Activated naive CD8-positive, alpha-beta T cell treated with anti-CD3 and anti-CD28 coated beads, Interleukin-2, amount 50 U/mL, for 24 hours (primary cell): ENCODE measurements around the gene CHL1.

Experiments
- ATAC-seq: fragments of 150-1000 bp; cut with Tn5 transposase; one replicate; pipeline ENCODE4 v1.10.0; 2021
- DNase-seq: peaks from one replicate; pipeline ENCODE4 v3.0.0; 2021
- H3K27ac Mint-ChIP-seq: one replicate; pipeline ENCODE4 v1.8.0; 2021; ENCODE audit warnings: mild to moderate bottlenecking, mixed read lengths
- H3K27me3 Mint-ChIP-seq: one replicate; pipeline ENCODE4 v1.8.0; 2021; ENCODE audit warnings: mixed read lengths
- H3K36me3 Mint-ChIP-seq: one replicate; pipeline ENCODE4 v1.8.0; 2021; ENCODE audit warnings: low read depth, mixed read lengths
- H3K4me1 Mint-ChIP-seq: one replicate; pipeline ENCODE4 v1.8.0; 2021; ENCODE audit warnings: mixed read lengths
- H3K4me3 Mint-ChIP-seq: one replicate; pipeline ENCODE4 v1.8.0; 2021; ENCODE audit warnings: mild to moderate bottlenecking, moderate library complexity, mixed read lengths
- H3K9me3 Mint-ChIP-seq: one replicate; pipeline ENCODE4 v1.8.0; 2021; ENCODE audit warnings: mixed read lengths

The CHL1 gene

DNA sequence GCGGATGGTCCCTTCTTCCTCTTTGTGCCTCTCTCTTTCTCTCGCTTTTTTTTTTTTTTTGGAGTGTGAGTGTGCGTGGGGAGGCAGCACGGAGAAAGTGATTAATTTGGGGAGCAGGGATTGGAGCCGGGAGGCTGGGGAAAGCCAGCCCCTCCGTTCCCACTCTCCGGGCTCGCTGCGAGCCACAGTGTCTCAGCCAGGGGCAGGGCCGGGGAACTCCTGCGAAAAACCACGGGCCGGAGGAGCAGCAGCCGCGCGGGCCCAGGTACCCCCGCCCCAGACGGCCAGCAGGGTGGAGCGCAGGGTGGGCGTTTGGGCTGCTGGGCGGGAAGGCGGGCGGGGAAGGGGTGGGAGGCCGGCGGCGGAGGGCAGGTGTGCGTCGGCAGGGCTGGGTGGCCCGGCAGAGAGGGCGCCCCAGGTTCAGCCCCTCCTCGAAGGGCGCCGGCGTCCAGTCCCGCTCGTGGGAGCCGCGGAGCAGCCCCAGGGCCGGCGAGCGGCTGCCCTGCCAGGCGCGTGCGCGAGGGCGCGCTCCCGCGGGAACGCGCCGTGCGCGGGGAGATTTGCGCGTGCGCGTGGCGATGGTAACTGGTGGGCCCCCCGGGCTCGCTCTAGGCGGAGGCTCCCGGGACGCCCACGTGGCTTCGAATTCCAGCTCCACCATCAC is 1.4 kb downstream of the CHL1 start:
- no peak for ATAC-seq
- H3K9me3 Mint-ChIP-seq: peaks cover 3% of the 10 kb centered on the region
- H3K36me3 Mint-ChIP-seq: peaks cover 3% of the 10 kb centered on the region
- H3K4me3 Mint-ChIP-seq: no peak overlapping the region
- no peak for DNase-seq
- no peak overlapping the region for H3K27ac Mint-ChIP-seq
- H3K4me1 Mint-ChIP-seq: peaks cover 3% of the 10 kb centered on the region
- peaks cover 36% of the 10 kb centered on the region for H3K27me3 Mint-ChIP-seq

DNA sequence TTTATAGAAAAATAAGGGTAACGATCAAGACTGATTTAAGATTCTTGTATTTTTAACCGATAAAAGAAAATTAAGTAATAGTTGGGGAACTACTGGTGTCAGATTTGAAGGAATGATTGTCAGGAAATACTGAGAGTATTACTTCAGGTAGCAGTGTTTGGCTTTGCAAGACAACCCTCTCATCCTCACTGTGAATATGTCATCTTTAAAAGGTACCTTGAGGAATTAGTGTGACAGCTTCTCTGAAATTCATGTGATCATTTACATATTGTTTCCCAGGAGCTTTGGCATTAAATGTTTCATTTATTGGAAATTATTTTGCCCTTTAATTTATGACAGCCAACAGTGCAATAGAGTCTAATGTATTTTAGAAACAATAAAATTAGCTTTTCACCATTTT is 3.3 kb downstream of the CHL1 start:
- peaks cover 32% of the 10 kb centered on the region for H3K27me3 Mint-ChIP-seq
- H3K9me3 Mint-ChIP-seq: peaks cover 3% of the 10 kb centered on the region
- peaks cover 3% of the 10 kb centered on the region for H3K4me1 Mint-ChIP-seq
- no peak overlapping the region for H3K4me3 Mint-ChIP-seq
- no peak for DNase-seq
- H3K27ac Mint-ChIP-seq: no peak overlapping the region
- peaks cover 3% of the 10 kb centered on the region for H3K36me3 Mint-ChIP-seq
- ATAC-seq: no peak

DNA sequence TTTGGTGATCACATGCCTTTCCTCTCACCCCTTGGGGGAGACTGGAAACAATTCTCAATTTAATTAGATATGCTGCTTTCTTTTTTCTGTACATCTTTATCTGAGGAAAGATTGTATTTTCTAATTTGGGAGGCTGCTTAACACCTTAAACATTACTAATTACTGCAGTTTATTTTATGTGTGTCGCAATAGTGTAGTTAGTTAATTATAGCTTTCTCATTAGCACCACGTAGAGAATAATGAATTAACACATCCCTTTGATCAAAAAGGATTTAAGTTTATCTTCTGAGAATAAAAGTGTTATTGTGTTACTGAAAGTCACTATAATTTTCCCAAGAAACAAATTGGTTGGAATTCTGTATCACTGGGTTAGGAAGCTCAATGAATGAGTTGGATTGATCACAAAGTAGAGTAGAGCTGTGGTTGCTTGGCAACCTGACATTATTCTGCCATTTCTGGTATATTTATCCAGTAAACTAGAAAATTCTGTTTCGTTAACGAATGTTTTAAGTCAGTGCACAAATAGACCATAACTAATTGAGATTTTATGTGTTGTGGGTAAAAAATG is 4.3 kb downstream of the CHL1 start:
- peaks cover 3% of the 10 kb centered on the region for H3K4me1 Mint-ChIP-seq
- peaks cover 25% of the 10 kb centered on the region for H3K27me3 Mint-ChIP-seq
- H3K27ac Mint-ChIP-seq: no peak overlapping the region
- no peak overlapping the region for H3K4me3 Mint-ChIP-seq
- DNase-seq (no peak), ATAC-seq (no peak)
- H3K9me3 Mint-ChIP-seq: peaks cover 3% of the 10 kb centered on the region
- H3K36me3 Mint-ChIP-seq: peaks cover 3% of the 10 kb centered on the region

DNA sequence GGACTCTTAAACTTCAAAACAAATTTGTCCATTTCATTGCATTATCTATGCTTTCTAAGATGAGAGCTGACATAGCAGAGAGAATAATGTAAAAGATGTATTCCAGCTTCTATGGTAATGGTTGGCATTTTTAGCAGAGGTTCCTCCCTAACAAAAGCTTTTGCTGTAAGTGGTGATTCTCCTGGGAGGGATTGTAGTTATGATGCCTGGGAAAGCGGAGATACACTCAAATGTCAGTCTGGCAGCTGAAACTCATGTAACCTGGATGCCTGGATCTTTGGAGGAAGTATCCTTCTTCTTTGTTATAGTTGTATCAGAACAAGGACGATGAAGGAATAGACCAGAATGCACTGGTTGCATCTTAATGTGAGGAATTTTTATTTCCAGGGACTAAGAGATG is 7.5 kb downstream of the CHL1 start:
- no peak for ATAC-seq
- H3K4me3 Mint-ChIP-seq: no peak overlapping the region
- H3K36me3 Mint-ChIP-seq: no peaks in the 10 kb centered on the region
- H3K27me3 Mint-ChIP-seq: peaks cover 12% of the 10 kb centered on the region
- H3K4me1 Mint-ChIP-seq: no peaks in the 10 kb centered on the region
- no peak for DNase-seq
- H3K9me3 Mint-ChIP-seq: no peaks in the 10 kb centered on the region
- H3K27ac Mint-ChIP-seq: no peak overlapping the region

DNA sequence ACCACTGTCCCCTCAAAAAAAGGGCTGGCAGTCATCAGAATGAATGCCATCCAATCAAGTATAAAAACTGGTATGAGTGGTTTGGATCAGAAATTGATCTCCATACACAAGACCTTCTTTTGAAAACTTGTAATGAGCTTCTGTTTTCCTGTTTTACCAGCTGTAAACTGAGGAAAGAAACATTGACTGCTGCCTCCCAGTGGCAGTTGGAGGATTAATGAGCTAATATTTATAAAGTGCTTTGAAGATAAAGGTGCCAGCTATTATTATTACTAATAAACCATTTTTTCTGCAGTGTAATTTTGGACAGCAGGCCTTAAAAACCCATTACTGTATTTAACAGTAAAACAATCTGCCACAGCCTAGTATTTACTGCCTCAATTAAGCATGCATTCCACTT is 11.4 kb downstream of the CHL1 start:
- Mint-ChIP-seq H3K9me3 (no peaks in the 10 kb centered on the region), H3K4me3 (no peak overlapping the region), H3K36me3 (no peaks in the 10 kb centered on the region), H3K27ac (no peak overlapping the region), H3K27me3 (no peaks in the 10 kb centered on the region), H3K4me1 (peaks cover 5% of the 10 kb centered on the region)
- ATAC-seq (no peak), DNase-seq (no peak)

GRCh38 chr3:210669-211068 is 14.1 kb downstream of the CHL1 start:
- no peaks in the 10 kb centered on the region for H3K27me3 Mint-ChIP-seq
- H3K27ac Mint-ChIP-seq: no peak overlapping the region
- DNase-seq (no peak), ATAC-seq (no peak)
- no peak overlapping the region for H3K4me3 Mint-ChIP-seq
- peaks cover 5% of the 10 kb centered on the region for H3K4me1 Mint-ChIP-seq
- no peaks in the 10 kb centered on the region for H3K36me3 Mint-ChIP-seq
- no peaks in the 10 kb centered on the region for H3K9me3 Mint-ChIP-seq

GRCh38 chr3:212432-212831 is 15.9 kb downstream of the CHL1 start:
- H3K27me3 Mint-ChIP-seq: no peaks in the 10 kb centered on the region
- peaks cover 5% of the 10 kb centered on the region for H3K4me1 Mint-ChIP-seq
- no peaks in the 10 kb centered on the region for H3K36me3 Mint-ChIP-seq
- DNase-seq (no peak), ATAC-seq (no peak)
- no peak overlapping the region for H3K4me3 Mint-ChIP-seq
- no peak overlapping the region for H3K27ac Mint-ChIP-seq
- no peaks in the 10 kb centered on the region for H3K9me3 Mint-ChIP-seq

DNA sequence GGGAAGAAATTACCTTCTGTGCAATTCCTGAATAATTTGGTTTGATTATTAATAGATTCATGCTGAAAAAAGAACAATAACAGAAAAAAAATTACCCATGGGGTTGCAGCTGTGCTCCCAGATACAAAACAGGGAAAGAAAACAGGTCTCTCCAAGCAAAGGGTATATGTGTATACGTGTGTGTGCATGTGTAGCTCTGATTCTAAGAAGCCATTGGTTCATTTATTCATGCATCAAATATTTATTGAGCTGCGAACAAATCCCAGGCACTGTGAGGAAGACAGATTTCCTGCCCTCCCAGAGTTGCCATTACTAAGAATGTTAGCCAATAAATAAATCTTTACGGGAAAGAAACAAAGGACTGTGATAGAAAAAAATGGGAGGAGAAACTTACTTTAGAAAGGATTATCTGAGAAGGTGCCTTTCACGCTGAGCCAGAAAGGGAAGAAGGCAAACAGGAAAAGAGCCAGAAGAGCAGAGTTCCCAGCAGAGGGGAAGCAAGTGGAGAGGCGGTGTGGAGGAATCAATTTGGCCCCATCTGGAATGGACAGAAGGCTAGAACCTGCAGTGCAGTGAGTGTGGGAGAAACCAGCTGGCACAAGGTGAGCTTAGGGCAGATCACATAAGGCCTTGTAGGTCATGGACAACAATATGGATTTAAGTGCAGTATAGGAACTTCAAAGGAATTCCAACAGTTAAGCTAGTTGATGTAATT is 20.7 kb downstream of the CHL1 start:
- Mint-ChIP-seq H3K4me3 (no peak overlapping the region), H3K27me3 (no peaks in the 10 kb centered on the region), H3K36me3 (no peaks in the 10 kb centered on the region), H3K4me1 (peaks cover 4% of the 10 kb centered on the region), H3K27ac (no peak overlapping the region), H3K9me3 (peaks cover 6% of the 10 kb centered on the region)
- DNase-seq: no peak
- ATAC-seq: no peak

- no peak overlapping the region for H3K27ac Mint-ChIP-seq
- DNase-seq: no peak
Observed at GRCh38 chr3:217948-218347, 21.4 kb downstream of the CHL1 start.

DNA sequence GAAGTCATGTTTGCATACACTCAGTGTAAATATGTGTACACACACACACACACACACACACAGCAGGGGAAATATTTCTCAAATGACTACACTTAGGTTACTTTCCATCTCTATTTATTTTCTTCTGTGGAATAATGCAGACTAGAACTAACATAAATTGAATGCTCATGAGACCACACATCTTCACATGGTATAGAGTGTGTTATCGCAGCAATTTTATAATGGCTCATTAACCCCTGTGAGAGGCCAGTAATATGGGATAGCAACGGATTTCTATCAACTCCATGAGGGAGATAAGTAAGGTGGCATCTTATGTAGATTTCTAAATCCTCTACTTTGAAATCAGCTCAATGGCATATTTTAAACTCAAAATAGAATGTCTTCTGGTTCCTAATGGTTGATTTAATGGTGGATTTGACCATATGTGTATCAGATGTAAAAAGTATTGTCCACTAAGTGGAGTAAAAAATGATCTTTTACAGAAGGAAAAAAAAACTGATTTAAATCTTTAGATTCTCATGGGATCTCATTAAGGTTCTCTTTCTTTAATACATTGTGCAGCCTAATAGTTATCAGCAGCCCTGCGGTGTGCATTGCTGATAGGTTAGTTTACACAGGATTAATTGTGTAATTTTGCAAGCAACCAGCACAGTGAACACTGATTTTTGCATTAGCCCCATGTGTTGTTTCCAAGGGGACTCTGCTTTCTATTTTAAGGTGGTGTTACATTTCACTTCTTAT is 32.0 kb downstream of the CHL1 start:
- Mint-ChIP-seq H3K4me3 (no peak overlapping the region), H3K4me1 (no peaks in the 10 kb centered on the region), H3K27ac (no peak overlapping the region), H3K27me3 (peaks cover 1% of the 10 kb centered on the region), H3K36me3 (no peaks in the 10 kb centered on the region), H3K9me3 (peaks cover 9% of the 10 kb centered on the region)
- no peak for DNase-seq
- ATAC-seq: no peak

More at GRCh38 chr3:217948-218347, 21.4 kb downstream of the CHL1 start:
- Mint-ChIP-seq H3K4me3 (no peak overlapping the region), H3K4me1 (no peaks in the 10 kb centered on the region), H3K27me3 (no peaks in the 10 kb centered on the region), H3K36me3 (no peaks in the 10 kb centered on the region), H3K9me3 (peaks cover 13% of the 10 kb centered on the region)
- ATAC-seq: no peak

DNA sequence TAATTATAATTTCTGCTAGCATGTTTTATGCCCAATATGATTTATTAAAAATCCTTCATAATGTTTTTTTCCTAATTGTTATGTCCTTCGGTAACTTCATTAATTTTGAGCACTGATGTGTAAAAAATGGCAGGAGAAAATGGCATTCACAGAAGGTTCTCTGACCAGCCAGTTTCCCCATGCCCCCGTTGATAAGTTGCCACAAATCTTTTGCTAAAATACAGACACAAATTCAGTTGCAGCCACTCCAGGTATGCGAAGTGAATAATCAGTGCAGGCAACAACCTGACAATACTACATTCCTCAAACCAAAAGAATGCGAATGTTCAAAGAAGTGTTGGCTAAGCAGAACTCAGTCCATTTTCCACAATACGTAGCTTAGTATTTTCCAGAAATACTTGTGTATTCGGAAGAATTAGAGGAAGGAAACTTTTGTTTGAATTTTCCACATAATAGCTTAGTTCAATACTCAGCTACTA is 32.7 kb downstream of the CHL1 start:
- Mint-ChIP-seq H3K4me3 (no peak overlapping the region), H3K36me3 (no peaks in the 10 kb centered on the region), H3K27me3 (peaks cover 1% of the 10 kb centered on the region), H3K27ac (no peak overlapping the region), H3K9me3 (peaks cover 9% of the 10 kb centered on the region), H3K4me1 (no peaks in the 10 kb centered on the region)
- DNase-seq (no peak), ATAC-seq (no peak)

- Mint-ChIP-seq H3K27ac (no peak overlapping the region), H3K4me1 (no peaks in the 10 kb centered on the region), H3K27me3 (no peaks in the 10 kb centered on the region), H3K9me3 (peaks cover 5% of the 10 kb centered on the region), H3K4me3 (no peak overlapping the region), H3K36me3 (no peaks in the 10 kb centered on the region)
- ATAC-seq (no peak), DNase-seq (no peak)
Observed at GRCh38 chr3:236881-237280, 40.3 kb downstream of the CHL1 start.

DNA sequence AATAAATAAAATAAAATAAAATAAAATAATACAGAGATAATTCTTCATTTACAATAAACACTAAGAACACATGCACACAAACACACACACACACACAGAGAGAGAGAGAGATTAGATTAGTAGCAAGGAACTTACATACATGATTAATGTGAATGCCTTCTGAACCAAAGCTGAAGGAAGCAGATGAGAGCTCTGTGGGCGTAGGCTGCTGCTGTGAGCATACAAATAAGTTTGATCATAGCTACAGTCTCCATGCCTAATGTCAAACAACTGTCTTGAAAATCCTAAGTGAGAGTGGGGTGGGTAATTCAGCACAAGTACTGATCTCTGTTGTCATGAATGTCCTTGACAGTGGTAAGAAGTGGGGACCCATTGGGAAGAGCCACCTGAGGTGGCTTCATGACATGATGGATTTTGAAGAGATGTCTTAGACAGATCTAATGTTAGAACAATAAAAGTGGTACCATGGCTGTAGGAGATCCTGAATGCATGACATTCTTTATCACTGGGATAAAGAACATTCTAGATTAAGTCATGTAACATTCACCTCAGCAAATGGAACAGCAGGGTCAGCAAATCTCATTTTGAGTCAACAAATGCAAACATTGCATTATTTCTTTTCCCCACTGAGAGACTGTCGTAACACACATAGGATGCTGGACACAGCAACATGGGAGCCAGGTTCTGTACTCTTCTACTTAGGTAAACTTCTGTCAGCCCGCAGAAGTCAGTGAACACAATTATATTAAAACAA is 46.2 kb downstream of the CHL1 start:
- H3K4me3 Mint-ChIP-seq: no peak overlapping the region
- H3K36me3 Mint-ChIP-seq: no peaks in the 10 kb centered on the region
- DNase-seq (no peak), ATAC-seq (no peak)
- H3K9me3 Mint-ChIP-seq: no peaks in the 10 kb centered on the region
- H3K27me3 Mint-ChIP-seq: no peaks in the 10 kb centered on the region
- no peaks in the 10 kb centered on the region for H3K4me1 Mint-ChIP-seq
- no peak overlapping the region for H3K27ac Mint-ChIP-seq

GRCh38 chr3:243356-243725 is 46.8 kb downstream of the CHL1 start:
- H3K4me1 Mint-ChIP-seq: no peaks in the 10 kb centered on the region
- no peaks in the 10 kb centered on the region for H3K36me3 Mint-ChIP-seq
- H3K9me3 Mint-ChIP-seq: no peaks in the 10 kb centered on the region
- no peaks in the 10 kb centered on the region for H3K27me3 Mint-ChIP-seq
- no peak overlapping the region for H3K27ac Mint-ChIP-seq
- no peak overlapping the region for H3K4me3 Mint-ChIP-seq
- ATAC-seq (no peak), DNase-seq (no peak)
